Body of pancreas (tissue), 4 donors: ENCODE measurements around the gene MAP2K5. TPM values are rescaled to one million over a fixed set of nuclear protein-coding genes. Genes with fewer than 3 reads are reported as not detected.

Experiments
- ATAC-seq: fragments of 150-250 bp; one replicate; pipeline ENCODE4 v1.9.1; 2016
- DNase-seq, 4 donors: peaks; one replicate each; pipeline ENCODE4 v3.0.0-alpha.2; 2019
- H3K27ac ChIP-seq, 4 donors: fragments of 200-600 bp; sonication (generic); 1 replicate in 3 of 4; 2 replicates in 1 of 4; pipeline versions ENCODE4 v1.5.1 to v1.6.1; 2016 to 2019; ENCODE audit warnings: mild to moderate bottlenecking in 1 of 4, mixed read lengths in 1 of 4, moderate library complexity in 1 of 4
- H3K27me3 ChIP-seq, 2 donors: fragments of 200-600 bp; sonication (generic); one replicate each; pipeline ENCODE4 v1.6.0; 2016; ENCODE audit warnings: mild to moderate bottlenecking in 1 of 2
- H3K36me3 ChIP-seq, 2 donors: fragments of 200-600 bp; sonication (generic); replicated peaks in 1 of 2; 2 replicates each; pipeline ENCODE4 v1.5.1; 2016; ENCODE audit warnings: low read depth in 2 of 2; ENCODE audit not compliant: insufficient read depth in 1 of 2
- H3K4me1 ChIP-seq: fragments of 200-600 bp; sonication (generic); one replicate; pipeline ENCODE4 v1.6.0; 2016
- H3K4me3 ChIP-seq, 2 donors: fragments of 200-600 bp; sonication (generic); 1 replicate in 1 of 2; 2 replicates in 1 of 2; pipeline ENCODE4 v1.5.1; 2016 to 2019
- H3K9me3 ChIP-seq, 3 donors: fragments of 200-600 bp; sonication (generic); 1 replicate in 2 of 3; 2 replicates in 1 of 3; pipeline ENCODE4 v1.5.1; 2016
- POLR2A ChIP-seq, 3 donors: fragments of 450-650 bp; IDR thresholded peaks; one replicate each; pipeline ENCODE4 v1.6.1; 2016; ENCODE audit warnings: antibody characterized with exemption in 3 of 3, mild to moderate bottlenecking in 2 of 3
- WGBS, 2 donors: methylation state at CpG; one replicate each; pipeline ENCODE4 v1.1.5; 2017; 5-methylcytosine and 5-hydroxymethylcytosine counted together
- intact Hi-C: fragments of 100-400 bp; cut with DNase I; formaldehyde crosslinking; loops from one replicate; pipeline ENCODE4 v1.15.1; 2023
- total RNA-seq, 2 donors: library from RNA; depleted of rRNA; stranded (reverse); fragments of >200 nt; gene quantifications; one replicate each; pipeline ENCODE4 v1.1.0, GENCODE V29; 2016
- TF ChIP-seq, protein P1 (sequence below), 7 experiments: fragments of 450-650 bp in 4 of 7; fragments of 200-600 bp in 3 of 7; sonication (generic) in 3 of 7; IDR thresholded peaks; one replicate each; pipeline ENCODE4 v1.5.1; 2016 to 2019; ENCODE audit warnings: antibody characterized with exemption in 7 of 7

The MAP2K5 gene
- total RNA-seq, 2 donors from 2014 or later = 2.6 to 10.9 TPM

- 69 to 84% methylated on average over 4 of the region's 4 CpGs for WGBS, 2 donors
- H3K4me1 ChIP-seq = peaks cover 13% of the 10 kb centered on the region
- ATAC-seq (no peak), DNase-seq (no peak)
- intact Hi-C loops = no loop called here
- no peak overlapping the region for H3K27ac ChIP-seq
- no peaks in the 10 kb centered on the region for H3K27me3 ChIP-seq
- no peaks in the 10 kb centered on the region for H3K36me3 ChIP-seq
- TF ChIP-seq, protein P1, sequence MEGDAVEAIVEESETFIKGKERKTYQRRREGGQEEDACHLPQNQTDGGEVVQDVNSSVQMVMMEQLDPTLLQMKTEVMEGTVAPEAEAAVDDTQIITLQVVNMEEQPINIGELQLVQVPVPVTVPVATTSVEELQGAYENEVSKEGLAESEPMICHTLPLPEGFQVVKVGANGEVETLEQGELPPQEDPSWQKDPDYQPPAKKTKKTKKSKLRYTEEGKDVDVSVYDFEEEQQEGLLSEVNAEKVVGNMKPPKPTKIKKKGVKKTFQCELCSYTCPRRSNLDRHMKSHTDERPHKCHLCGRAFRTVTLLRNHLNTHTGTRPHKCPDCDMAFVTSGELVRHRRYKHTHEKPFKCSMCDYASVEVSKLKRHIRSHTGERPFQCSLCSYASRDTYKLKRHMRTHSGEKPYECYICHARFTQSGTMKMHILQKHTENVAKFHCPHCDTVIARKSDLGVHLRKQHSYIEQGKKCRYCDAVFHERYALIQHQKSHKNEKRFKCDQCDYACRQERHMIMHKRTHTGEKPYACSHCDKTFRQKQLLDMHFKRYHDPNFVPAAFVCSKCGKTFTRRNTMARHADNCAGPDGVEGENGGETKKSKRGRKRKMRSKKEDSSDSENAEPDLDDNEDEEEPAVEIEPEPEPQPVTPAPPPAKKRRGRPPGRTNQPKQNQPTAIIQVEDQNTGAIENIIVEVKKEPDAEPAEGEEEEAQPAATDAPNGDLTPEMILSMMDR (IDR thresholded peaks at IDR 0.05) = no peak
- TF ChIP-seq POLR2A (IDR thresholded peaks at IDR 0.05) = no peak
- no peaks in the 10 kb centered on the region for H3K9me3 ChIP-seq
- no peak overlapping the region for H3K4me3 ChIP-seq
Observed at GRCh38 chr15:67784090-67784781, 241.7 kb downstream of the MAP2K5 start.

DNA sequence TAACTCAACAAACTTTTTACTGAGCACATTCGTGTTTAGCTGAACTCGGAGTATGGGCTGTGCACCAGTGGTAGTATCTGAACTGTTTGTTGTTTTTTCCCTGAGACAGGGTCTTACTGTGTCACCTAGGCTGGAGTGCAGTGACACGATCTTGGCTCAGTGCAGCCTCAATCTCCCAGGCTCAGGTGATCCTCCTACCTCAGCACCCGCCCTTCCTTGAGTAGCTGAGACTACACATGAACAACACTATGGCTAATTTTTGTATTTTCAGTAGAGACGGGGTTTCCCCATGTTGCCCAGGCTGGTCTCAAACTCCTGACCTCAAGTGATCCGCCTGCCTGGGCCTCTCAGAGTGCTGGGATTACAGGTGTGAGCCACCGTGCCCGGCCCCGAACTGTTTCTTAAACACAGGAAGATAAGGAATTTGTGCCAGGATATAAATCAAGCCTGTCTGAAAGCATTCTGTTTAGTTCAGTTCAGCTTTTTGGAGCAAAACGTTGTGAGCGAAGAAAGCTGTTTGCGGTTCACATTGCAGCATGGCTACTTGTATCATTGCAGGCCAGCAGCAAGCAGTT is 242.4 kb downstream of the MAP2K5 start:
- WGBS, 2 donors = 88 to 95% methylated on average over 12 of the region's 12 CpGs

DNA sequence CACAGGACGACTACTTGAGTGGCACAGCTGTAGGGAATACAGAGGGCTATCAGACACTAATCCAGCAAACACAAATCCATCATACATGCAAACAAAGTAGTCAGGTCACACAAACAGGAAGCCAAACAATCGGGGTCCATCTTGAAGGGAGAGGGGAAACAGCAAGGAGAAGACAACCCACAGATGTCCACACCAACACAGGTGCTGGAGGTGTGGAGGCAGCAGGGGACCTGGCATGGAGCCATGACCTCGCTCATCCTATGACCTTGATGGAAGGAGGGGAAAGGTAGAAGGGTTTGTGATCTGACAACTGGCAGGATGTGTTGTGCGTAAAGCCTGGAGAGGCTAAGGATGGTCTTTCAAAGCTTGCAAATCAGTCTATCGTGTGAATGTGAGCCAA is 242.9 kb downstream of the MAP2K5 start:
- intact Hi-C loops = no loop called here
- no peaks in the 10 kb centered on the region for H3K27me3 ChIP-seq
- TF ChIP-seq POLR2A (IDR thresholded peaks at IDR 0.05) = no peak
- TF ChIP-seq, protein P1 (IDR thresholded peaks at IDR 0.05) = no peak
- no peaks in the 10 kb centered on the region for H3K9me3 ChIP-seq
- DNase-seq = no peak
- ATAC-seq = no peak
- H3K27ac ChIP-seq = no peak overlapping the region
- H3K36me3 ChIP-seq = no peaks in the 10 kb centered on the region
- H3K4me1 ChIP-seq = peaks cover 13% of the 10 kb centered on the region
- WGBS, 2 donors = 69 to 72% methylated on average over 5 of the region's 5 CpGs
- H3K4me3 ChIP-seq = no peak overlapping the region

More for the DNA sequence above, 242.4 kb downstream of the MAP2K5 start:
- H3K27ac ChIP-seq = no peak overlapping the region
- no peaks in the 10 kb centered on the region for H3K27me3 ChIP-seq
- ATAC-seq (no peak), DNase-seq (no peak)
- TF ChIP-seq, protein P1 (IDR thresholded peaks at IDR 0.05) = no peak
- TF ChIP-seq POLR2A (IDR thresholded peaks at IDR 0.05) = no peak
- H3K4me3 ChIP-seq = no peak overlapping the region
- H3K4me1 ChIP-seq = peaks cover 13% of the 10 kb centered on the region
- intact Hi-C loops = no loop called here
- H3K36me3 ChIP-seq = no peaks in the 10 kb centered on the region
- H3K9me3 ChIP-seq = no peaks in the 10 kb centered on the region

DNA sequence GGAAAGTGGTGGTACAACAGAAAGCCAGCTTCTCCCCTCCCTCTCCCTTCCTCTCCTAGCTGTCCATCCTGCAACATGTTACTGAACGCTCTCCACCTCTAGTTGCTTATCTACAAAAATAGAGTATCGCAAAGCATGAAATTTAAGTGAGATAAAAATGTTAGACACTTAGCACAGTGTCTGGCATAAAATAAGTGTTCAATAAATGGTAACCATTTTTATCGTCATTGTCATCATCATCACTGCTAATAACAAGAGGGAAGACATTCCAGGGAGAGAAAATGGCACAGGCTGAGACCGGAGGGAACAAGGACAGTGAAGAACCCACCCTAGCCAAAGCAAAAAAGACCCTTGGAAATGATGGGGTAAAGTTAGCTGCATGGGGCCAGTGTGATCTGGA is 244.1 kb downstream of the MAP2K5 start:
- ATAC-seq (no peak), DNase-seq (no peak)
- no peak for TF ChIP-seq POLR2A (IDR thresholded peaks at IDR 0.05)
- TF ChIP-seq, protein P1 (IDR thresholded peaks at IDR 0.05) = no peak
- H3K4me1 ChIP-seq = peaks cover 13% of the 10 kb centered on the region
- H3K9me3 ChIP-seq = no peaks in the 10 kb centered on the region
- H3K36me3 ChIP-seq = no peaks in the 10 kb centered on the region
- no peaks in the 10 kb centered on the region for H3K27me3 ChIP-seq
- H3K27ac ChIP-seq = no peak overlapping the region
- WGBS, 2 donors = 88 to 99% methylated on average over 4 of the region's 4 CpGs
- intact Hi-C loops = no loop called here
- H3K4me3 ChIP-seq = no peak overlapping the region

DNA sequence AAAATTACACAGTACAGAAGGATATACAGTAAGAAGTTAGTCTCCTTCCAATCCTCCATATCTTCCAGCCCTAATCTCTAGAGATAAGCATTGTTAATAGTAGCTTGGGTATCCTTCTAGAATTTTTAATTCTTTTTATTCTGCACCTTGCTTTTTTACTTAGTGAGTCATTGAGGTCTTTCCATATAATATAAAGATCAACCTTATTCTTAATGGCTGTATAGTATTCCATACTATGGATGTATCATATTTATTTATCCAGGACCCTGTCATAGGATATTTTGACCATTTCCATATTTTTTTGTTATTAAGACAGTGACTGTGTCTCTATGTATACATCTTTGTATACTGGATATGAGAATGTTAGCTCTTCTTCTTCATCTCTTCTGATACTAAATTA is 246.5 kb downstream of the MAP2K5 start:
- Histone ChIP-seq H3K9me3 (no peaks in the 10 kb centered on the region), H3K4me3 (no peak overlapping the region), H3K27me3 (no peaks in the 10 kb centered on the region), H3K4me1 (no peaks in the 10 kb centered on the region), H3K27ac (no peak overlapping the region), H3K36me3 (no peaks in the 10 kb centered on the region)
- intact Hi-C loops = no loop called here
- no peak for DNase-seq
- ATAC-seq = no peak
- TF ChIP-seq, protein P1 (IDR thresholded peaks at IDR 0.05) = no peak
- no peak for TF ChIP-seq POLR2A (IDR thresholded peaks at IDR 0.05)
